Kidney (tissue), 14 donors: ENCODE data around the gene ACSM3. TPM values are rescaled to one million over a fixed set of nuclear protein-coding genes. Genes with fewer than 3 reads are reported as not detected.

Experiments
- DNase-seq, 5 donors: peaks; one replicate each; pipeline ENCODE4 v3.0.0-alpha.2; 2013 to 2020
- FAIRE-seq: peaks from 2 replicates; lab custom pipeline; 2012; peaks lifted over from hg19 to GRCh38; lab: Jason Lieb, UNC
- H3K27ac ChIP-seq, 2 donors: one replicate each; pipeline ENCODE4 v1.7.0; 2013; ENCODE audit warnings: low read depth in 2 of 2, low read length in 2 of 2, inconsistent platforms in 1 of 2
- H3K27me3 ChIP-seq: one replicate; pipeline ENCODE4 v1.7.1; 2013; ENCODE audit warnings: low read length, inconsistent platforms; ENCODE audit not compliant: control insufficient read depth, insufficient read depth
- H3K36me3 ChIP-seq, 3 donors: one replicate each; pipeline versions ENCODE4 v1.7.0 to v1.7.1; 2013; ENCODE audit warnings: low read length in 3 of 3, control low read depth in 1 of 3, inconsistent platforms in 1 of 3; ENCODE audit not compliant: insufficient read depth in 3 of 3, control insufficient read depth in 2 of 3
- H3K4me1 ChIP-seq, 3 donors: one replicate each; pipeline versions ENCODE4 v1.7.0 to v1.7.1; 2013; ENCODE audit warnings: low read length in 3 of 3, inconsistent platforms in 1 of 3, low read depth in 1 of 3; ENCODE audit not compliant: control insufficient read depth in 2 of 3, insufficient read depth in 2 of 3
- H3K4me3 ChIP-seq, 3 donors: one replicate each; pipeline versions ENCODE4 v1.7.0 to v1.8.1; 2013; ENCODE audit warnings: low read length in 3 of 3, control low read depth in 1 of 3, inconsistent platforms in 1 of 3
- H3K9ac ChIP-seq, 3 donors: one replicate each; pipeline versions ENCODE4 v1.7.0 to v1.7.1; 2013; ENCODE audit warnings: low read length in 3 of 3, control low read depth in 1 of 3, inconsistent platforms in 1 of 3
- H3K9me3 ChIP-seq, 3 donors: one replicate each; pipeline versions ENCODE4 v1.7.0 to v1.7.1; 2013; ENCODE audit warnings: low read length in 3 of 3, control low read depth in 1 of 3, inconsistent platforms in 1 of 3; ENCODE audit not compliant: control insufficient read depth in 2 of 3, insufficient read depth in 1 of 3
- CTCF ChIP-seq: IDR thresholded peaks from 3 replicates; pipeline ENCODE4 v1.5.1; 2012; ENCODE audit warnings: mild to moderate bottlenecking, moderate library complexity, borderline replicate concordance; ENCODE audit not compliant: insufficient read depth; ENCODE audit errors: extremely low read depth
- intact Hi-C: fragments of 100-400 bp; cut with DNase I; formaldehyde crosslinking; loops from one replicate; pipeline ENCODE4 v1.11.1; 2022
- polyA plus RNA-seq: library from polyadenylated mRNA; stranded (reverse); fragments of 350-450 nt; fragmentation: Illumina TruSeq; extraction: RNeasy Lipid Tissue Mini Kit (QIAGEN cat#74804); gene quantifications from one replicate; pipeline ENCODE4 v1.2.3, GENCODE V29; 2014; ENCODE audit warnings: low read depth, low replicate concordance; ENCODE audit not compliant: insufficient read depth
- total RNA-seq: library from RNA; stranded (reverse); fragmentation: NEBNext Ultra II Directional; extraction: Animal tissue kit (Norgen Biotek cat#: 25700); gene quantifications from one replicate; pipeline ENCODE4 v1.2.1, GENCODE V29; 2021
- donor health status: control.
- donor health status: control.
- donor health status: control.
- donor health status: control.
- donor health status: control.
- donor health status: DM: yes; HTN: yes; CAD: no.
- donor health status: Normal renal cell carcinoma (clear cell type).

ACSM3 gene
- total and polyA plus RNA-seq, 2 donors from 2014 or later = 31.5 to 139 TPM

DNA sequence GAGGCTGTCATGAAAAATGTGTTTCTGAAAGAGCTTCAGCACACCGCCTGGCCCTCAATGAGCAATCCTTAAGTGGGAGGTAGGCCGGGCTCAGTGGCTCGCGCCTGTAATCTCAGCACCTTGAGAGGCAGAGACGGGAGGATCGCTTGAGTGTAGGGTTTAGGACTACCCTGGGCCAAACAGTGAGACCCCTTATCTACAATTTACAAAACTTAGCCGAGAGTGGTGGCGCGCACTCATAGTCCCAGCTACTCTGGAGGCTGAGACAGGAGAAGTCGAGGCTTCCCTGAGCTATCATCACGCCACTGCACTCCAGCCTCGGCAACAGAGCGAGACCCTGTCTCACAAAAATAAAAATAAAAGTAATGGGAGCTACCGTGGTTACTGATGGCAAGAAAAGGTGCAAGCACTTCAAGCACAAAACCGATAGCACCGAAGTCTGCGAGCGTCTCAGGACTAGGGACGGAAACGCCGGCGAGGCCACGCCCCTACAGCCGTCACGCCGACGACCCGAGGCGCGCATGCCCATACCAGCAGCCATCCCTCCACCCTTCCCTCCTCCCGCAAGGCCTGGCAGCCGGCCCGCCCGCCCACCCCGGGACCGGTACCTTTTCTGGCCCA lies 22.8 kb upstream of the ACSM3 start:
- H3K9me3 ChIP-seq = no peaks in the 10 kb centered on the region
- H3K27ac ChIP-seq = peak overlapping the region; percentile 99 to 100
- H3K27me3 ChIP-seq = no peaks in the 10 kb centered on the region
- peak; percentile 90 to 95 (median 92) for DNase-seq
- intact Hi-C loops = no loop called here
- peak overlapping the region; percentile 92 to 97 (median 95) for H3K9ac ChIP-seq
- peak overlapping the region; percentile 70 to 96 (median 96) for H3K4me3 ChIP-seq
- peaks cover 2 to 13% (median 7%) of the 10 kb centered on the region in 3 donors for H3K4me1 ChIP-seq
- no peak for TF ChIP-seq CTCF
- H3K36me3 ChIP-seq = peaks cover 12 to 21% (median 15%) of the 10 kb centered on the region in 3 donors
- FAIRE-seq = no peak

- Histone ChIP-seq H3K27me3 (no peaks in the 10 kb centered on the region), H3K36me3 (peaks cover 7 to 15% (median 10%) of the 10 kb centered on the region in 3 donors), H3K4me3 (peak within 1 kb of the TSS; percentile 70 to 96 (median 96)), H3K9ac (peak within 1 kb of the TSS; percentile 92 to 97 (median 95)), H3K9me3 (peaks cover 0 to 2% (median 0%) of the 10 kb centered on the region in 3 donors), H3K4me1 (peaks cover 2 to 13% (median 7%) of the 10 kb centered on the region in 3 donors), H3K27ac (peak within 1 kb of the TSS; percentile 99 to 100)
- peak; percentile 97 to 98 (median 97) for DNase-seq
- intact Hi-C loops = no loop called here
- no peak for TF ChIP-seq CTCF
- no peak for FAIRE-seq
Observed at GRCh38 chr16:20741554-20742285, 22.1 kb upstream of the ACSM3 start, which contains the start of gene THUMPD1. THUMPD1 (minus strand) TSS chr16:20741818; CDS start chr16:20741739, 79 bp downstream.

DNA sequence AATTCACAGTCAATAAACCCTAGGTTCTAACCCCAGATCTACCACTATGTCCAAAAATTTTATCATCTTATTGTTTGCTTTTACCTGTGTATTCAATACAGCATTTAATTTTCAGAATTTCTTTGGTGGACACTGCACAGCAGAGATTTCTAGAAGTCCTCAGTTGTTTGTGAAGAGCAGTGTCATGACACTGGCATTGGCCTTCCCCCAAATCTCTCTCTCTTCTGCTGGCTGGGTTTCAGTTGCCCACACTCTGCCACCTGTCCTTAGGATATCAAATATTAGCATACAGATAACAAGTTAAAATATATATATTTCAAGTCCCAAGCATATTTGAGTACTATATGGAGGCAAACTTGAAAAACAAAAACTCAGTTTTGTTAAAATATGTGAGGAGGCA lies 20.2 kb upstream of the ACSM3 start:
- TF ChIP-seq CTCF = no peak
- H3K9ac ChIP-seq = no peak overlapping the region
- DNase-seq = no peak
- H3K36me3 ChIP-seq = peaks cover 3% of the 10 kb centered on the region in 3 donors
- H3K4me1 ChIP-seq = peaks cover 2 to 11% (median 7%) of the 10 kb centered on the region in 3 donors
- H3K9me3 ChIP-seq = peaks cover 0 to 12% (median 0%) of the 10 kb centered on the region in 3 donors
- intact Hi-C loops = no loop called here
- H3K4me3 ChIP-seq = no peak overlapping the region
- no peak for FAIRE-seq
- no peak overlapping the region for H3K27ac ChIP-seq
- no peaks in the 10 kb centered on the region for H3K27me3 ChIP-seq
